H1 (cell line): ENCODE results near the gene CCNK. TPM values are rescaled to one million over a fixed set of nuclear protein-coding genes. Genes with fewer than 3 reads are reported as not detected.

Source experiments
- CTCF ChIA-PET: fragments of 300-600 bp; sonication (Branson Sonifier 250); formaldehyde crosslinking; loops from one replicate; lab custom pipeline; 2021; ENCODE audit not compliant: partially characterized antibody; lab: Charles Lee
- POLR2A ChIA-PET: fragments of 300-600 bp; sonication (Branson Sonifier 250); formaldehyde crosslinking; loops from one replicate; lab custom pipeline; 2021; ENCODE audit warnings: inconsistent platforms; ENCODE audit not compliant: partially characterized antibody; lab: Charles Lee
- DNase-seq, 2 experiments: peaks; one replicate each; pipeline versions ENCODE4 v3.0.0 to v3.0.0-alpha.2; 2010 to 2022; ENCODE audit warnings: low spot score in 2 of 2, low read depth in 1 of 2, mixed read lengths in 1 of 2
- FAIRE-seq: peaks from 2 replicates; lab custom pipeline; 2011; peaks lifted over from hg19 to GRCh38; lab: Jason Lieb, UNC
- H2AFZ ChIP-seq: 2 replicates; pipeline ENCODE4 v1.8.1; 2012; ENCODE audit warnings: low read length, inconsistent platforms
- H2AK5ac ChIP-seq: 2 replicates; pipeline ENCODE4 v1.6.1; 2013; ENCODE audit warnings: low read depth, low read length
- H2BK120ac ChIP-seq: replicated peaks from 2 replicates; pipeline ENCODE3; 2013; ENCODE audit warnings: low read depth, low read length, inconsistent platforms
- H2BK12ac ChIP-seq: 2 replicates; pipeline ENCODE4 v1.6.1; 2013; ENCODE audit warnings: low read depth, low read length
- H2BK15ac ChIP-seq: 2 replicates; pipeline ENCODE4 v1.6.1; 2013; ENCODE audit warnings: low read length
- H2BK20ac ChIP-seq: 2 replicates; pipeline ENCODE4 v1.6.1; 2013; ENCODE audit warnings: low read length
- H2BK5ac ChIP-seq: 2 replicates; pipeline ENCODE4 v1.6.1; 2013; ENCODE audit warnings: low read depth, low read length
- H3K14ac ChIP-seq: 2 replicates; pipeline ENCODE4 v1.6.1; 2013; ENCODE audit warnings: inconsistent platforms; ENCODE audit not compliant: insufficient read length
- H3K18ac ChIP-seq: 2 replicates; pipeline ENCODE4 v1.6.1; 2013; ENCODE audit warnings: low read length; ENCODE audit errors: extremely low read depth
- H3K23ac ChIP-seq: 2 replicates; pipeline ENCODE4 v1.6.1; 2013; ENCODE audit warnings: inconsistent platforms; ENCODE audit not compliant: insufficient read length
- H3K23me2 ChIP-seq: 2 replicates; pipeline ENCODE4 v1.6.1; 2013; ENCODE audit warnings: low read depth, low read length
- H3K27ac ChIP-seq: 2 replicates; pipeline ENCODE4 v1.6.1; 2011; ENCODE audit warnings: low read depth, low read length, inconsistent platforms
- H3K27me3 ChIP-seq, 4 experiments: replicated peaks in 1 of 4; 1 replicate in 1 of 4; 2 replicates in 3 of 4; pipeline versions ENCODE4 v1.6.1 to v1.8.1; 2011 to 2013; ENCODE audit warnings: low read length in 3 of 4, mild to moderate bottlenecking in 3 of 4, inconsistent platforms in 2 of 4, mixed read lengths in 2 of 4, moderate library complexity in 1 of 4; ENCODE audit not compliant: control insufficient read depth in 3 of 4, insufficient read depth in 3 of 4; ENCODE audit errors: extremely low read depth in 1 of 4
- H3K36me3 ChIP-seq, 4 experiments: 2 replicates each; pipeline versions ENCODE4 v1.6.1 to v1.8.1; 2011 to 2013; ENCODE audit warnings: mild to moderate bottlenecking in 4 of 4, low read length in 3 of 4, moderate library complexity in 2 of 4, control low read depth in 1 of 4, inconsistent platforms in 1 of 4; ENCODE audit not compliant: insufficient read depth in 4 of 4, control insufficient read depth in 2 of 4
- H3K4ac ChIP-seq: replicated peaks from 2 replicates; pipeline ENCODE3; 2013; ENCODE audit warnings: low read length, low read depth, mixed read lengths, inconsistent platforms; ENCODE audit not compliant: insufficient read length
- H3K4me1 ChIP-seq, 4 experiments: replicated peaks in 1 of 4; 1 replicate in 1 of 4; 2 replicates in 3 of 4; pipeline versions ENCODE4 v1.6.1 to v1.8.1; 2011 to 2013; ENCODE audit warnings: low read length in 3 of 4, inconsistent platforms in 2 of 4, mixed read lengths in 1 of 4; ENCODE audit not compliant: insufficient read depth in 4 of 4, control insufficient read depth in 3 of 4
- H3K4me2 ChIP-seq, 2 experiments: 2 replicates each; pipeline versions ENCODE4 v1.6.1 to v1.8.1; 2011 to 2013; ENCODE audit warnings: low read depth in 2 of 2, low read length in 2 of 2, control low read depth in 1 of 2, inconsistent platforms in 1 of 2, mild to moderate bottlenecking in 1 of 2; ENCODE audit not compliant: insufficient read depth in 1 of 2
- H3K4me3 ChIP-seq, 4 experiments: fragments of 200-600, 300-600 bp in 1 of 4; sonication (generic), shearing (Covaris generic), sonication (Bioruptor Twin) in 1 of 4; 2 replicates each; pipeline versions ENCODE4 v1.5.1 to v1.8.1; 2011 to 2016; ENCODE audit warnings: low read length in 4 of 4, low read depth in 3 of 4, control low read depth in 2 of 4, inconsistent platforms in 2 of 4, mild to moderate bottlenecking in 2 of 4, mixed read lengths in 1 of 4, moderate library complexity in 1 of 4; ENCODE audit not compliant: insufficient read depth in 2 of 4; ENCODE audit errors: extremely low read depth in 1 of 4
- H3K56ac ChIP-seq: replicated peaks from 2 replicates; pipeline ENCODE3; 2013; ENCODE audit warnings: low read depth, mild to moderate bottlenecking, mixed read lengths, low read length, inconsistent platforms; ENCODE audit not compliant: insufficient read length
- H3K79me1 ChIP-seq: 2 replicates; pipeline ENCODE4 v1.6.1; 2013; ENCODE audit warnings: low read depth, low read length, control low read depth
- H3K79me2 ChIP-seq, 2 experiments: 2 replicates each; pipeline versions ENCODE4 v1.6.1 to v1.8.1; 2012 to 2013; ENCODE audit warnings: low read length in 2 of 2, mild to moderate bottlenecking in 2 of 2, inconsistent platforms in 1 of 2; ENCODE audit not compliant: insufficient read depth in 2 of 2, control insufficient read depth in 1 of 2
- H3K9ac ChIP-seq, 4 experiments: replicated peaks in 1 of 4; 1 replicate in 1 of 4; 2 replicates in 3 of 4; pipeline versions ENCODE4 v1.6.1 to v1.8.1; 2011 to 2013; ENCODE audit warnings: low read depth in 3 of 4, low read length in 3 of 4, control low read depth in 2 of 4, mild to moderate bottlenecking in 2 of 4, moderate library complexity in 2 of 4, inconsistent platforms in 1 of 4; ENCODE audit errors: extremely low read depth in 1 of 4
- H3K9me3 ChIP-seq, 2 experiments: 2 replicates each; pipeline versions ENCODE4 v1.6.1 to v1.8.1; 2012 to 2013; ENCODE audit warnings: mild to moderate bottlenecking in 2 of 2, moderate library complexity in 2 of 2, control low read depth in 1 of 2, inconsistent platforms in 1 of 2, low read depth in 1 of 2, low read length in 1 of 2, mixed read lengths in 1 of 2; ENCODE audit not compliant: insufficient read depth in 2 of 2
- H4K20me1 ChIP-seq, 2 experiments: replicated peaks in 1 of 2; 2 replicates each; pipeline versions ENCODE3 to v1.8.1; 2011 to 2013; ENCODE audit warnings: inconsistent platforms in 2 of 2, low read length in 2 of 2, mild to moderate bottlenecking in 1 of 2; ENCODE audit not compliant: insufficient read depth in 2 of 2, control insufficient read depth in 1 of 2
- H4K5ac ChIP-seq: 2 replicates; pipeline ENCODE4 v1.6.1; 2013; ENCODE audit warnings: low read length, low read depth, mixed read lengths, inconsistent platforms; ENCODE audit not compliant: insufficient read length
- H4K8ac ChIP-seq: 2 replicates; pipeline ENCODE4 v1.8.0; 2013; ENCODE audit warnings: mild to moderate bottlenecking, moderate library complexity, low read length, inconsistent platforms; ENCODE audit not compliant: insufficient read depth; ENCODE audit errors: extremely low read depth
- H4K91ac ChIP-seq: replicated peaks from 2 replicates; pipeline ENCODE3; 2013; ENCODE audit warnings: low read length, mixed read lengths, inconsistent platforms; ENCODE audit not compliant: insufficient read length
- ASH2L ChIP-seq: fragments of 200-600, 300-600 bp; sonication (generic); IDR thresholded peaks from one replicate; pipeline ENCODE4 v1.7.1; 2017; ENCODE audit warnings: low read length
- CBX5 ChIP-seq: fragments of 300-800, 300-1000 bp; sonication (generic); IDR thresholded peaks from 2 replicates; pipeline ENCODE4 v1.7.1; 2016; ENCODE audit warnings: antibody characterized with exemption, low read length, low read depth
- GABPA ChIP-seq: IDR thresholded peaks from 2 replicates; pipeline ENCODE4 v1.6.1; 2011; ENCODE audit warnings: mild to moderate bottlenecking, low read length, moderate library complexity, borderline replicate concordance; ENCODE audit not compliant: insufficient read depth
- GTF2F1 ChIP-seq: IDR thresholded peaks from 2 replicates; pipeline ENCODE4 v1.6.1; 2012; ENCODE audit warnings: low read depth, low read length, improper control_type of control experiment, borderline replicate concordance
- HDAC6 ChIP-seq: IDR thresholded peaks from one replicate; pipeline ENCODE4 v1.7.1; 2012; ENCODE audit warnings: low read depth, mild to moderate bottlenecking, inconsistent platforms, low read length, moderate library complexity
- JUN ChIP-seq: IDR thresholded peaks from 2 replicates; pipeline ENCODE4 v1.6.1; 2011; ENCODE audit warnings: low read depth, mild to moderate bottlenecking, improper control_type of control experiment, low read length
- NANOG ChIP-seq: IDR thresholded peaks from 2 replicates; pipeline ENCODE4 v1.6.1; 2011; ENCODE audit warnings: low read length, low read depth, mild to moderate bottlenecking, inconsistent platforms; ENCODE audit not compliant: insufficient read depth, poor library complexity, severe bottlenecking
- NRF1 ChIP-seq: IDR thresholded peaks from 2 replicates; pipeline ENCODE4 v1.6.1; 2011; ENCODE audit warnings: mild to moderate bottlenecking, low read depth, low read length, improper control_type of control experiment
- PHF8 ChIP-seq: fragments of 200-600 bp; sonication (generic); conservative IDR thresholded peaks from 2 replicates; pipeline ENCODE4 v1.7.1; 2012; ENCODE audit warnings: low read depth, mild to moderate bottlenecking, inconsistent platforms, low read length, moderate library complexity
- RNF2 ChIP-seq: fragments of 200-900, 300-1000 bp; sonication (generic); IDR thresholded peaks from 2 replicates; pipeline ENCODE4 v1.7.1; 2016; ENCODE audit warnings: borderline replicate concordance, low read depth, mild to moderate bottlenecking, antibody characterized with exemption, low read length; ENCODE audit not compliant: poor library complexity, severe bottlenecking; ENCODE audit errors: missing control alignments
- SIX5 ChIP-seq: IDR thresholded peaks from 2 replicates; pipeline ENCODE4 v1.6.1; 2011; ENCODE audit warnings: mild to moderate bottlenecking, low read depth, low read length
- SUZ12 ChIP-seq: fragments of 200-600 bp; sonication (generic); IDR thresholded peaks from 2 replicates; pipeline ENCODE4 v1.6.1; 2012; ENCODE audit warnings: mild to moderate bottlenecking, inconsistent platforms, low read length, moderate library complexity, mixed read lengths
- TCF12 ChIP-seq: IDR thresholded peaks from 2 replicates; pipeline ENCODE4 v1.6.1; 2011; ENCODE audit warnings: low read depth, mild to moderate bottlenecking, low read length
- WGBS, 2 experiments: shearing (Covaris generic) in 1 of 2; methylation state at CpG; one replicate each; pipeline versions ENCODE4 v1.1.6 to v1.1.7; 2013 to 2015; ENCODE audit warnings: low lambda C conversion rate in 2 of 2, mixed read lengths in 2 of 2, inconsistent platforms in 1 of 2, low coverage in 1 of 2, missing lambda C conversion rate in 1 of 2; ENCODE audit not compliant: insufficient replicate concordance in 2 of 2, insufficient coverage in 1 of 2, insufficient read length in 1 of 2; ENCODE audit errors: extremely low coverage in 1 of 2, missing lambda C conversion rate in 1 of 2; 5-methylcytosine and 5-hydroxymethylcytosine counted together
- polyA plus RNA-seq, 7 experiments: library from polyadenylated mRNA; depleted of rRNA in 3 of 7; stranded (reverse) in 5 of 7; unstranded in 2 of 7; fragments of >200 nt in 5 of 7; fragments of 200-250 nt in 2 of 7; gene quantifications; 1 replicate in 5 of 7; 2 replicates in 1 of 7; 4 replicates in 1 of 7; pipeline versions ENCODE4 v1.2.1 to v1.2.3, GENCODE V29; 2011 to 2013; ENCODE audit warnings: missing spikeins in 2 of 7, mixed read lengths in 2 of 7
- total RNA-seq: library from RNA; stranded (reverse); fragmentation: NEBNext Ultra II Directional; extraction: Animal tissue kit (Norgen Biotek cat#: 25700); gene quantifications from 2 replicates; pipeline ENCODE4 v1.2.1, GENCODE V29; 2021

Gene CCNK
- total and polyA plus RNA-seq, 2 of the 8 experiments (the other 6 are each of a cell fraction or from before 2014, with no cell fraction given) = 10.7 to 82.7 TPM

DNA sequence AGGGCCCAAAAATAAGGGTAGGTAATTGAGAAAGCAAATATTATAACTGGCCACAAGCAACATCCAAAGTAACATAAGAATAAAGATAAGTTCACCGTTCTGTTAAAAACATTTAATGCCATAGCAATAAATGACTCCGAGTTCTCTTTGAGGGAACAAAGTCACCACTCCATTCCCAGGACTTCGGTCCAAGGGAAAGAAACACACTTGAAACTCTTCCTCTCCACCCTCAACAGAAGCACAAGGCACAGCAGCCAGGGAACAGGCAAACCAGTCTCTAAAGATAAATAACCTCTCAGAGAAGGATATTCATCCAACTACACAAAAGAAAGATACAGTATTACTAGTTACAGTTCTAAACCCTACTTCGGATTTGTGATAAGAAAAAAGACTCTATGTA, 3.1 kb upstream of the CCNK start:
- Histone ChIP-seq H3K4me2 (no peak overlapping the region; a peak in 1 of 4 replicates), H4K5ac (no peak overlapping the region), H2BK12ac (no peak overlapping the region), H3K23ac (no peak overlapping the region), H4K20me1 (peaks cover 2 to 19% of the 10 kb centered on the region in 2 experiments), H4K91ac (no peak overlapping the region), H3K23me2 (peaks cover 4% of the 10 kb centered on the region), H2BK120ac (no peak overlapping the region), H2BK15ac (no peak overlapping the region), H3K79me2 (peaks cover 16 to 83% of the 10 kb centered on the region in 2 experiments), H3K18ac (no peak overlapping the region), H3K27me3 (no peaks in the 10 kb centered on the region), H3K56ac (no peak overlapping the region), H3K79me1 (peaks cover 2% of the 10 kb centered on the region; the same call in 1 of the 2 replicates), H3K27ac (no peak overlapping the region), H2BK20ac (no peak overlapping the region), H3K4me3 (no peak overlapping the region), H3K14ac (no peak overlapping the region), H4K8ac (no peak overlapping the region), H3K9ac (no peak overlapping the region), H3K4ac (no peak overlapping the region), H3K4me1 (peaks cover 0 to 10% (median 4%) of the 10 kb centered on the region in 4 experiments; a peak in 5 of 7 replicates), H2AFZ (no peak overlapping the region), H3K36me3 (no peaks in the 10 kb centered on the region), H3K9me3 (no peaks in the 10 kb centered on the region), H2AK5ac (no peak overlapping the region), H2BK5ac (no peak overlapping the region)
- FAIRE-seq (no peak), DNase-seq (no peak)
- CTCF ChIA-PET = interaction anchor here (1.0 kb wide), 1 partner anchor 37 kb away, joined by 3 read pairs; no protein-coding TSS in a partner anchor
- TF ChIP-seq TCF12 (no peak), NRF1 (no peak), SUZ12 (no peak), NANOG (no peak), ASH2L (no peak), SIX5 (no peak), CBX5 (no peak), PHF8 (no peak), HDAC6 (no peak), RNF2 (no peak), JUN (no peak), GABPA (no peak), GTF2F1 (no peak)
- WGBS, 2 experiments = 85% methylated on average over 4 of the region's 4 CpGs; no CpG with 5 or more reads in 1 of the 2 experiments
- POLR2A ChIA-PET = no interaction called here
